ENCODE data around the gene MAD1L1.

- TF ChIP-seq POLR2A (IDR thresholded peaks at IDR 0.05) (no peak), CTCF (IDR thresholded peaks at IDR 0.05) (no peak)
Observed at GRCh38 chr7:1950452-1951158, 282.1 kb downstream of the MAD1L1 start.
